A673 (cell line): ENCODE measurements around the gene PTPRR.

Experiments
- EZH2 ChIP-seq: fragments of 200-600 bp; sonication (generic); IDR thresholded peaks from 2 replicates; pipeline ENCODE4 v1.6.1; 2017; ENCODE audit warnings: borderline replicate concordance, low read depth, mild to moderate bottlenecking, mixed read lengths, antibody characterized with exemption, low read length; ENCODE audit not compliant: poor library complexity, severe bottlenecking
- TF ChIP-seq, protein P1 (sequence below): fragments of 300-800, 200-600 bp; sonication (generic); conservative IDR thresholded peaks from 2 replicates; pipeline ENCODE4 v1.5.1; 2017; ENCODE audit warnings: low read depth, mild to moderate bottlenecking, antibody characterized with exemption, low read length, moderate library complexity, mixed read lengths

GRCh38 chr12:70795608-70796007 is 124.9 kb downstream of the PTPRR start:
- TF ChIP-seq, protein P1, sequence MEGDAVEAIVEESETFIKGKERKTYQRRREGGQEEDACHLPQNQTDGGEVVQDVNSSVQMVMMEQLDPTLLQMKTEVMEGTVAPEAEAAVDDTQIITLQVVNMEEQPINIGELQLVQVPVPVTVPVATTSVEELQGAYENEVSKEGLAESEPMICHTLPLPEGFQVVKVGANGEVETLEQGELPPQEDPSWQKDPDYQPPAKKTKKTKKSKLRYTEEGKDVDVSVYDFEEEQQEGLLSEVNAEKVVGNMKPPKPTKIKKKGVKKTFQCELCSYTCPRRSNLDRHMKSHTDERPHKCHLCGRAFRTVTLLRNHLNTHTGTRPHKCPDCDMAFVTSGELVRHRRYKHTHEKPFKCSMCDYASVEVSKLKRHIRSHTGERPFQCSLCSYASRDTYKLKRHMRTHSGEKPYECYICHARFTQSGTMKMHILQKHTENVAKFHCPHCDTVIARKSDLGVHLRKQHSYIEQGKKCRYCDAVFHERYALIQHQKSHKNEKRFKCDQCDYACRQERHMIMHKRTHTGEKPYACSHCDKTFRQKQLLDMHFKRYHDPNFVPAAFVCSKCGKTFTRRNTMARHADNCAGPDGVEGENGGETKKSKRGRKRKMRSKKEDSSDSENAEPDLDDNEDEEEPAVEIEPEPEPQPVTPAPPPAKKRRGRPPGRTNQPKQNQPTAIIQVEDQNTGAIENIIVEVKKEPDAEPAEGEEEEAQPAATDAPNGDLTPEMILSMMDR = no peak
- TF ChIP-seq EZH2 = no peak
